Breast epithelium (tissue), 3 donors: ENCODE measurements around the gene KAT5.

Experiments used
- POLR2A ChIP-seq: fragments of 450-650 bp; IDR thresholded peaks from one replicate; pipeline ENCODE4 v1.6.1; 2016; ENCODE audit warnings: antibody characterized with exemption, mild to moderate bottlenecking, moderate library complexity
- POLR2AphosphoS5 ChIP-seq, 3 donors: sonication (generic); formaldehyde crosslinking; IDR thresholded peaks; one replicate each; pipeline ENCODE4 v1.6.1; 2017; ENCODE audit warnings: antibody characterized with exemption in 3 of 3
- TF ChIP-seq, protein P1 (sequence below), 3 donors: fragments of 450-650 bp; IDR thresholded peaks; one replicate each; pipeline ENCODE4 v1.5.1; 2016 to 2017; ENCODE audit warnings: antibody characterized with exemption in 3 of 3, mild to moderate bottlenecking in 3 of 3, moderate library complexity in 3 of 3

DNA sequence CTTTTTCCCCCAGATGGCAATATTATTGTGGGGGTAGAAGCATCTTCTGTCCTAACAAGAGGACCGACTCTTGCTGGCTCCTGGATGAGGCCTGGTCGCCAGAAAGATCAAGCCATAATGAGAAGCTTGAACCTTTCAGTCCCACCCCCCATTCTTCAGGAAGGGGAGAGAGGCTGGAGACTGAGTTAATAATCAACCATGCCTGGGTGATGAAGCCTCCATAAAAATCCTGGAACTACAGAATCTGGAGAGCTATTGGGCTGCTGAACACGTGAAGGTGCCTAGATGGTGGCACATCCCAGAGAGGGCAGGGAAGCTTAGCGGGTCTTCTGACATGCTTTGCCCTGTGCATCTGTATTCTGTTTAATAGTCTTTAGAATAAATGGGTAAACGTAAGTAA is 52.4 kb downstream of the KAT5 start:
- TF ChIP-seq, protein P1, sequence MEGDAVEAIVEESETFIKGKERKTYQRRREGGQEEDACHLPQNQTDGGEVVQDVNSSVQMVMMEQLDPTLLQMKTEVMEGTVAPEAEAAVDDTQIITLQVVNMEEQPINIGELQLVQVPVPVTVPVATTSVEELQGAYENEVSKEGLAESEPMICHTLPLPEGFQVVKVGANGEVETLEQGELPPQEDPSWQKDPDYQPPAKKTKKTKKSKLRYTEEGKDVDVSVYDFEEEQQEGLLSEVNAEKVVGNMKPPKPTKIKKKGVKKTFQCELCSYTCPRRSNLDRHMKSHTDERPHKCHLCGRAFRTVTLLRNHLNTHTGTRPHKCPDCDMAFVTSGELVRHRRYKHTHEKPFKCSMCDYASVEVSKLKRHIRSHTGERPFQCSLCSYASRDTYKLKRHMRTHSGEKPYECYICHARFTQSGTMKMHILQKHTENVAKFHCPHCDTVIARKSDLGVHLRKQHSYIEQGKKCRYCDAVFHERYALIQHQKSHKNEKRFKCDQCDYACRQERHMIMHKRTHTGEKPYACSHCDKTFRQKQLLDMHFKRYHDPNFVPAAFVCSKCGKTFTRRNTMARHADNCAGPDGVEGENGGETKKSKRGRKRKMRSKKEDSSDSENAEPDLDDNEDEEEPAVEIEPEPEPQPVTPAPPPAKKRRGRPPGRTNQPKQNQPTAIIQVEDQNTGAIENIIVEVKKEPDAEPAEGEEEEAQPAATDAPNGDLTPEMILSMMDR (IDR thresholded peaks at IDR 0.05) = no peak
- no peak for TF ChIP-seq POLR2AphosphoS5 (IDR thresholded peaks at IDR 0.05)
- TF ChIP-seq POLR2A = no peak
